ENCODE results near the gene C4orf50. TPM values are rescaled to one million over a fixed set of nuclear protein-coding genes. Genes with fewer than 3 reads are reported as not detected.

C4orf50 gene
- total and polyA plus RNA-seq, 11 donors: 0.05 to 0.11 TPM; not detected in 9

- TF ChIP-seq POLR2A (IDR thresholded peaks at IDR 0.05): no peak
- no peak for TF ChIP-seq CTCF (IDR thresholded peaks at IDR 0.05)
- H3K4me3 ChIP-seq: no peak overlapping the region
- ATAC-seq (no peak), DNase-seq (no peak)
- 33 to 48% (median 37%) methylated on average over 8 of the region's 8 CpGs for WGBS, 4 donors
- no peaks in the 10 kb centered on the region for H3K4me1 ChIP-seq
- H3K27me3 ChIP-seq: peaks cover 0 to 64% (median 10%) of the 10 kb centered on the region in 9 donors
- intact Hi-C loops (cut with DNase I): no loop called here
- H3K27ac ChIP-seq: no peak overlapping the region
- H3K9me3 ChIP-seq: no peaks in the 10 kb centered on the region
- H3K36me3 ChIP-seq: no peaks in the 10 kb centered on the region
Measured at GRCh38 chr4:5928274-5928673, 90.0 kb downstream of the C4orf50 start.

GRCh38 chr4:5927747-5928146 lies 90.5 kb downstream of the C4orf50 start:
- TF ChIP-seq CTCF (IDR thresholded peaks at IDR 0.05) (no peak), POLR2A (IDR thresholded peaks at IDR 0.05) (no peak)

GRCh38 chr4:5927116-5927515 lies 91.1 kb downstream of the C4orf50 start:
- Histone ChIP-seq H3K4me1 (no peaks in the 10 kb centered on the region), H3K36me3 (no peaks in the 10 kb centered on the region), H3K27me3 (peaks cover 0 to 66% (median 7%) of the 10 kb centered on the region in 9 donors), H3K27ac (no peak overlapping the region), H3K4me3 (no peak overlapping the region), H3K9me3 (no peaks in the 10 kb centered on the region)
- intact Hi-C loops (cut with DNase I): no loop called here
- TF ChIP-seq POLR2A (IDR thresholded peaks at IDR 0.05) (no peak), CTCF (IDR thresholded peaks at IDR 0.05) (no peak)
- DNase-seq: no peak
- 77 to 85% (median 82%) methylated on average over 3 of the region's 3 CpGs for WGBS, 4 donors
- no peak for ATAC-seq

More at GRCh38 chr4:5927747-5928146, 90.5 kb downstream of the C4orf50 start:
- H3K36me3 ChIP-seq: no peaks in the 10 kb centered on the region
- H3K9me3 ChIP-seq: no peaks in the 10 kb centered on the region
- ATAC-seq (no peak), DNase-seq (no peak)
- intact Hi-C loops (cut with DNase I): no loop called here
- H3K27me3 ChIP-seq: peaks cover 0 to 66% (median 10%) of the 10 kb centered on the region in 9 donors
- H3K4me3 ChIP-seq: no peak overlapping the region
- H3K27ac ChIP-seq: no peak overlapping the region
- no peaks in the 10 kb centered on the region for H3K4me1 ChIP-seq
- WGBS, 4 donors: 66 to 88% (median 76%) methylated on average over 4 of the region's 4 CpGs

GRCh38 chr4:5926598-5926997 lies 91.6 kb downstream of the C4orf50 start:
- H3K27ac ChIP-seq: no peak overlapping the region
- TF ChIP-seq POLR2A (IDR thresholded peaks at IDR 0.05) (no peak), CTCF (IDR thresholded peaks at IDR 0.05) (no peak)
- intact Hi-C loops (cut with DNase I): no loop called here
- H3K4me3 ChIP-seq: no peak overlapping the region
- ATAC-seq (no peak), DNase-seq (no peak)
- WGBS, 4 donors: 59 to 67% (median 64%) methylated on average over 7 of the region's 7 CpGs
- no peaks in the 10 kb centered on the region for H3K9me3 ChIP-seq
- no peaks in the 10 kb centered on the region for H3K4me1 ChIP-seq
- peaks cover 0 to 69% (median 7%) of the 10 kb centered on the region in 9 donors for H3K27me3 ChIP-seq
- H3K36me3 ChIP-seq: no peaks in the 10 kb centered on the region

Data from heart left ventricle (tissue), 16 donors.